Karpas-422 (cell line): ENCODE data around the gene KRTAP4-3. TPM values are rescaled to one million over a fixed set of nuclear protein-coding genes. Genes with fewer than 3 reads are reported as not detected.
"Not testable (repeated sequence)": the region's sequence is repeated elsewhere in the genome, so short reads cannot be mapped to it uniquely, and the experiment has no call there.

ENCODE experiments used
- DNase-seq: peaks from one replicate; pipeline ENCODE4 v3.0.0-alpha.2; 2015
- H2AFZ ChIP-seq: fragments of 200-600 bp; sonication (generic); 2 replicates; pipeline ENCODE4 v1.6.1; 2014; ENCODE audit warnings: antibody characterized with exemption, low read length, mixed read lengths
- H3K27ac ChIP-seq: fragments of 200-600 bp; sonication (generic); 2 replicates; pipeline ENCODE4 v1.5.1; 2014; ENCODE audit warnings: mild to moderate bottlenecking, low read length, moderate library complexity
- H3K27me3 ChIP-seq: fragments of 200-600 bp; sonication (generic); 2 replicates; pipeline ENCODE4 v1.6.1; 2014; ENCODE audit warnings: low read length, mixed read lengths
- H3K36me3 ChIP-seq: fragments of 200-600 bp; sonication (generic); 2 replicates; pipeline ENCODE4 v1.6.1; 2014; ENCODE audit warnings: low read length, mixed read lengths; ENCODE audit not compliant: insufficient read depth
- H3K4me1 ChIP-seq: fragments of 200-600 bp; sonication (generic); 2 replicates; pipeline ENCODE4 v1.6.1; 2014; ENCODE audit warnings: mild to moderate bottlenecking, low read length, mixed read lengths
- H3K4me2 ChIP-seq: fragments of 200-600 bp; sonication (generic); 2 replicates; pipeline ENCODE4 v1.6.1; 2014; ENCODE audit warnings: low read length, low read depth, mild to moderate bottlenecking; ENCODE audit not compliant: poor library complexity, severe bottlenecking
- H3K4me3 ChIP-seq: fragments of 200-600 bp; sonication (generic); 2 replicates; pipeline ENCODE4 v1.5.1; 2014; ENCODE audit warnings: mild to moderate bottlenecking, antibody characterized with exemption, low read length, mixed read lengths
- H3K79me2 ChIP-seq: fragments of 200-600 bp; sonication (generic); 2 replicates; pipeline ENCODE4 v1.6.1; 2014; ENCODE audit warnings: mild to moderate bottlenecking, low read length, mixed read lengths
- H3K9ac ChIP-seq: fragments of 200-600 bp; sonication (generic); 2 replicates; pipeline ENCODE4 v1.6.0; 2014; ENCODE audit warnings: low read length
- H3K9me2 ChIP-seq: fragments of 200-600 bp; sonication (generic), shearing (Covaris generic); replicated peaks from 2 replicates; pipeline ENCODE4 v1.6.0; 2014; ENCODE audit warnings: mild to moderate bottlenecking, low read length, moderate library complexity; ENCODE audit not compliant: insufficient read depth
- H3K9me3 ChIP-seq: fragments of 300-700, 200-600 bp; sonication (generic); 2 replicates; pipeline ENCODE4 v1.6.1; 2014; ENCODE audit warnings: low read length, mixed read lengths
- H4K20me1 ChIP-seq: fragments of 200-600 bp; sonication (generic); 2 replicates; pipeline ENCODE4 v1.6.1; 2014; ENCODE audit warnings: mild to moderate bottlenecking, antibody characterized with exemption, low read length, low read depth; ENCODE audit not compliant: insufficient read depth
- total RNA-seq: library from RNA; depleted of rRNA; stranded (reverse); fragments of >200 nt; shearing (Covaris generic); gene quantifications from 2 replicates; pipeline ENCODE4 v1.2.3, GENCODE V29; 2014; ENCODE audit warnings: low replicate concordance

Gene KRTAP4-3
- total RNA-seq, 1 experiment from 2014 or later = not detected

GRCh38 chr17:41148971-41149651 lies 18.9 kb downstream of the KRTAP4-3 start:
- not testable (repeated sequence) for H3K27ac ChIP-seq, H2AFZ ChIP-seq, H3K4me2 ChIP-seq, H3K79me2 ChIP-seq, H3K9me3 ChIP-seq, H3K9ac ChIP-seq, H3K27me3 ChIP-seq, H3K4me3 ChIP-seq, H3K9me2 ChIP-seq, H3K36me3 ChIP-seq, H3K4me1 ChIP-seq, DNase-seq, H4K20me1 ChIP-seq

GRCh38 chr17:41147531-41148204 lies 20.4 kb downstream of the KRTAP4-3 start:
- Histone ChIP-seq H3K36me3 (no peaks in the 10 kb centered on the region), H3K27me3 (no peaks in the 10 kb centered on the region), H3K9me3 (peaks cover 3% of the 10 kb centered on the region; the same call in 1 of the 2 replicates), H3K9me2 (no peaks in the 10 kb centered on the region), H2AFZ (no peak overlapping the region), H3K9ac (no peak overlapping the region), H3K27ac (no peak overlapping the region), H3K4me2 (no peak overlapping the region), H3K4me3 (no peak overlapping the region), H4K20me1 (no peaks in the 10 kb centered on the region), H3K79me2 (no peaks in the 10 kb centered on the region), H3K4me1 (no peaks in the 10 kb centered on the region)
- DNase-seq = no peak

- Histone ChIP-seq H3K36me3 (no peaks in the 10 kb centered on the region), H3K9me3 (peaks cover 3% of the 10 kb centered on the region; the same call in 1 of the 2 replicates), H3K4me2 (no peak overlapping the region), H3K27me3 (no peaks in the 10 kb centered on the region), H2AFZ (no peak overlapping the region), H3K27ac (no peak overlapping the region), H3K9me2 (no peaks in the 10 kb centered on the region), H3K4me1 (no peaks in the 10 kb centered on the region), H3K79me2 (no peaks in the 10 kb centered on the region), H3K9ac (no peak overlapping the region), H4K20me1 (no peaks in the 10 kb centered on the region), H3K4me3 (no peak overlapping the region)
- no peak for DNase-seq
Measured at GRCh38 chr17:41145261-41145660, 22.8 kb downstream of the KRTAP4-3 start.

GRCh38 chr17:41144846-41145245 lies 23.2 kb downstream of the KRTAP4-3 start:
- DNase-seq = no peak
- H4K20me1 ChIP-seq = no peaks in the 10 kb centered on the region
- H3K36me3 ChIP-seq = no peaks in the 10 kb centered on the region
- H3K4me2 ChIP-seq = no peak overlapping the region
- no peak overlapping the region for H3K9ac ChIP-seq
- no peak overlapping the region for H2AFZ ChIP-seq
- no peaks in the 10 kb centered on the region for H3K4me1 ChIP-seq
- H3K27ac ChIP-seq = no peak overlapping the region
- no peaks in the 10 kb centered on the region for H3K9me2 ChIP-seq
- peaks cover 3% of the 10 kb centered on the region; the same call in 1 of the 2 replicates for H3K9me3 ChIP-seq
- H3K4me3 ChIP-seq = no peak overlapping the region
- no peaks in the 10 kb centered on the region for H3K79me2 ChIP-seq
- H3K27me3 ChIP-seq = no peaks in the 10 kb centered on the region

- H4K20me1 ChIP-seq = no peaks in the 10 kb centered on the region
- H3K4me1 ChIP-seq = no peaks in the 10 kb centered on the region
- no peak for DNase-seq
- peaks cover 3% of the 10 kb centered on the region; the same call in 1 of the 2 replicates for H3K9me3 ChIP-seq
- no peak overlapping the region for H2AFZ ChIP-seq
- no peak overlapping the region for H3K27ac ChIP-seq
- no peaks in the 10 kb centered on the region for H3K79me2 ChIP-seq
- no peaks in the 10 kb centered on the region for H3K9me2 ChIP-seq
- H3K4me2 ChIP-seq = no peak overlapping the region
- H3K9ac ChIP-seq = no peak overlapping the region
- no peaks in the 10 kb centered on the region for H3K36me3 ChIP-seq
- no peak overlapping the region for H3K4me3 ChIP-seq
- H3K27me3 ChIP-seq = no peaks in the 10 kb centered on the region
Measured at GRCh38 chr17:41141361-41141760, 26.7 kb downstream of the KRTAP4-3 start.

GRCh38 chr17:41140360-41141131 lies 27.5 kb downstream of the KRTAP4-3 start, which contains the start of gene KRTAP4-6:
Gene KRTAP4-6 (minus strand): TSS chr17:41140544. CDS start chr17:41140487, 57 bp downstream.
- no peaks in the 10 kb centered on the region for H3K9me2 ChIP-seq
- no peaks in the 10 kb centered on the region for H3K4me1 ChIP-seq
- H3K36me3 ChIP-seq = no peaks in the 10 kb centered on the region
- no peaks in the 10 kb centered on the region for H3K27me3 ChIP-seq
- no peak within 1 kb of the TSS for H3K4me2 ChIP-seq
- H2AFZ ChIP-seq = no peak within 1 kb of the TSS
- H3K79me2 ChIP-seq = no peaks in the 10 kb centered on the region
- no peaks in the 10 kb centered on the region for H4K20me1 ChIP-seq
- no peak for DNase-seq
- H3K9me3 ChIP-seq = peaks cover 3% of the 10 kb centered on the region; the same call in 1 of the 2 replicates
- H3K27ac ChIP-seq = no peak within 1 kb of the TSS
- H3K4me3 ChIP-seq = no peak within 1 kb of the TSS
- H3K9ac ChIP-seq = no peak within 1 kb of the TSS

GRCh38 chr17:41139865-41140264 lies 28.2 kb downstream of the KRTAP4-3 start:
- not testable (repeated sequence) for H3K27me3 ChIP-seq, H3K27ac ChIP-seq, H3K4me3 ChIP-seq, H3K9me2 ChIP-seq, H4K20me1 ChIP-seq, H3K9me3 ChIP-seq, H2AFZ ChIP-seq, H3K4me1 ChIP-seq, H3K4me2 ChIP-seq, DNase-seq, H3K36me3 ChIP-seq, H3K79me2 ChIP-seq, H3K9ac ChIP-seq
